Transverse colon (tissue), 4 donors: ENCODE results near the gene ZNF423. TPM values are rescaled to one million over a fixed set of nuclear protein-coding genes. Genes with fewer than 3 reads are reported as not detected.

ENCODE experiments used
- DNase-seq: peaks from one replicate; pipeline ENCODE4 v3.0.0-alpha.2; 2019
- H3K27ac ChIP-seq, 4 donors: fragments of 200-600 bp; sonication (generic); 2 replicates each; pipeline ENCODE4 v1.5.1; 2016 to 2018; ENCODE audit warnings: inconsistent platforms in 4 of 4
- H3K27me3 ChIP-seq: fragments of 200-600 bp; sonication (generic); 2 replicates; pipeline ENCODE4 v1.5.1; 2017; ENCODE audit warnings: inconsistent platforms
- H3K36me3 ChIP-seq, 4 donors: fragments of 200-600 bp; sonication (generic); 2 replicates each; pipeline ENCODE4 v1.5.1; 2017 to 2019; ENCODE audit warnings: inconsistent platforms in 4 of 4
- H3K4me1 ChIP-seq, 4 donors: fragments of 200-600 bp; sonication (generic); 2 replicates each; pipeline ENCODE4 v1.5.1; 2017 to 2020; ENCODE audit warnings: inconsistent platforms in 4 of 4
- H3K4me3 ChIP-seq, 4 donors: fragments of 200-600 bp; sonication (generic); 1 replicate in 1 of 4; 2 replicates in 3 of 4; pipeline versions ENCODE4 v1.5.1 to v1.6.1; 2017 to 2019; ENCODE audit warnings: inconsistent platforms in 4 of 4
- H3K9me3 ChIP-seq, 2 donors: fragments of 200-600 bp; sonication (generic); 2 replicates each; pipeline ENCODE4 v1.5.1; 2017 to 2019; ENCODE audit warnings: inconsistent platforms in 2 of 2
- EP300 ChIP-seq: sonication (generic); formaldehyde crosslinking; IDR thresholded peaks from one replicate; pipeline ENCODE4 v1.6.1; 2017; ENCODE audit warnings: antibody characterized with exemption, low read depth
- POLR2A ChIP-seq: fragments of 450-650 bp; IDR thresholded peaks from one replicate; pipeline ENCODE4 v1.6.1; 2016; ENCODE audit warnings: antibody characterized with exemption, mild to moderate bottlenecking, moderate library complexity
- POLR2AphosphoS5 ChIP-seq, 3 donors: sonication (generic); formaldehyde crosslinking; IDR thresholded peaks; one replicate each; pipeline ENCODE4 v1.6.1; 2016; ENCODE audit warnings: antibody characterized with exemption in 3 of 3
- WGBS, 2 donors: methylation state at CpG; one replicate each; pipeline ENCODE4 v1.1.5; 2018; ENCODE audit warnings: low coverage in 1 of 2; 5-methylcytosine and 5-hydroxymethylcytosine counted together
- in situ Hi-C, 4 donors: fragments of 200-750 bp; cut with MboI; loops; one replicate each; pipeline versions ENCODE4 v1.15.0 to v1.15.1; 2017; ENCODE audit warnings: low sequenced_read_pairs in 3 of 4, low pct_ligation_motif_present in 1 of 4, low pct_unique_long_range_greater_than_20kb in 1 of 4
- intact Hi-C: fragments of 100-400 bp; cut with DNase I; formaldehyde crosslinking; loops from one replicate; pipeline ENCODE4 v1.15.1; 2023; ENCODE audit warnings: low total_unique reads
- total RNA-seq, 4 donors: library from RNA; depleted of rRNA; stranded (reverse); fragments of >200 nt; gene quantifications; one replicate each; pipeline ENCODE4 v1.1.0, GENCODE V29; 2016
- TF ChIP-seq, protein P1 (sequence below), 5 experiments: fragments of 200-600 bp in 3 of 5; fragments of 450-650 bp in 2 of 5; sonication (generic) in 3 of 5; IDR thresholded peaks; 1 replicate in 2 of 5; 2 replicates in 3 of 5; pipeline ENCODE4 v1.5.1; 2016 to 2017; ENCODE audit warnings: antibody characterized with exemption in 5 of 5, inconsistent platforms in 3 of 5, mild to moderate bottlenecking in 2 of 5, moderate library complexity in 1 of 5

ZNF423 gene
- total RNA-seq, 4 donors from 2014 or later = 4.9 to 13.1 (median 7.2) TPM

DNA sequence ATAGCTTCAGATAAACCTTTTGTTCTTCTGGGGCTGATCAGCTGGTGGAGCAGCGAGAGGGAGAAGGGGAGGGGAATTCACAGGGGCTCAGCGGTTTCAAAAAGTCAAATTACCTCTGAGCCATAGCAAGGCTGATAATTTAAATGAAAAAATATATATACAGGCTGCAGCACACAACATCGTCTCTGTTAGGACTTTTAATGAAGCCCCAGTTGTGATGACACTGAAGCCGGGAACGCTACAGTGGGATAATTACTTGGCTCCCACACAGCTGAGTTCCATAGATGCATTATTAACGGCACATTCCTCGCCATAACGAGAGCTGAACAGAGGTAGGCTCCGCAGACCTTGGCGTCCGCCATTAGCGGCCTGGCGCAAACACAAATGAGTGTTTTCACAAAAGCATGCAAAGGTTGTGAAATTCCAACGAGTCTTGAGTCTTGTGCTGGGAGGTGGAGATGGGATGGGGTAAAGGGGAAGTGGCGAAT, 266.3 kb downstream of the ZNF423 start:
- H3K4me1 ChIP-seq = no peaks in the 10 kb centered on the region
- in situ Hi-C loops (loop anchor here in 1 of 4 donors (25.0 kb wide), 1 partner anchor 177 kb away; no protein-coding TSS in a partner anchor), intact Hi-C loops (no loop called here)
- no peaks in the 10 kb centered on the region for H3K9me3 ChIP-seq
- 82 to 83% methylated on average over 5 to 15 of the region's 15 CpGs for WGBS, 2 donors
- H3K4me3 ChIP-seq = no peak overlapping the region
- no peak for TF ChIP-seq POLR2AphosphoS5 (IDR thresholded peaks at IDR 0.05)
- TF ChIP-seq POLR2A = no peak
- TF ChIP-seq, protein P1, sequence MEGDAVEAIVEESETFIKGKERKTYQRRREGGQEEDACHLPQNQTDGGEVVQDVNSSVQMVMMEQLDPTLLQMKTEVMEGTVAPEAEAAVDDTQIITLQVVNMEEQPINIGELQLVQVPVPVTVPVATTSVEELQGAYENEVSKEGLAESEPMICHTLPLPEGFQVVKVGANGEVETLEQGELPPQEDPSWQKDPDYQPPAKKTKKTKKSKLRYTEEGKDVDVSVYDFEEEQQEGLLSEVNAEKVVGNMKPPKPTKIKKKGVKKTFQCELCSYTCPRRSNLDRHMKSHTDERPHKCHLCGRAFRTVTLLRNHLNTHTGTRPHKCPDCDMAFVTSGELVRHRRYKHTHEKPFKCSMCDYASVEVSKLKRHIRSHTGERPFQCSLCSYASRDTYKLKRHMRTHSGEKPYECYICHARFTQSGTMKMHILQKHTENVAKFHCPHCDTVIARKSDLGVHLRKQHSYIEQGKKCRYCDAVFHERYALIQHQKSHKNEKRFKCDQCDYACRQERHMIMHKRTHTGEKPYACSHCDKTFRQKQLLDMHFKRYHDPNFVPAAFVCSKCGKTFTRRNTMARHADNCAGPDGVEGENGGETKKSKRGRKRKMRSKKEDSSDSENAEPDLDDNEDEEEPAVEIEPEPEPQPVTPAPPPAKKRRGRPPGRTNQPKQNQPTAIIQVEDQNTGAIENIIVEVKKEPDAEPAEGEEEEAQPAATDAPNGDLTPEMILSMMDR (IDR thresholded peaks at IDR 0.05) = no peak
- no peak for TF ChIP-seq EP300
- no peaks in the 10 kb centered on the region for H3K27me3 ChIP-seq
- no peak for DNase-seq
- H3K27ac ChIP-seq = no peak overlapping the region
- H3K36me3 ChIP-seq = no peaks in the 10 kb centered on the region

DNA sequence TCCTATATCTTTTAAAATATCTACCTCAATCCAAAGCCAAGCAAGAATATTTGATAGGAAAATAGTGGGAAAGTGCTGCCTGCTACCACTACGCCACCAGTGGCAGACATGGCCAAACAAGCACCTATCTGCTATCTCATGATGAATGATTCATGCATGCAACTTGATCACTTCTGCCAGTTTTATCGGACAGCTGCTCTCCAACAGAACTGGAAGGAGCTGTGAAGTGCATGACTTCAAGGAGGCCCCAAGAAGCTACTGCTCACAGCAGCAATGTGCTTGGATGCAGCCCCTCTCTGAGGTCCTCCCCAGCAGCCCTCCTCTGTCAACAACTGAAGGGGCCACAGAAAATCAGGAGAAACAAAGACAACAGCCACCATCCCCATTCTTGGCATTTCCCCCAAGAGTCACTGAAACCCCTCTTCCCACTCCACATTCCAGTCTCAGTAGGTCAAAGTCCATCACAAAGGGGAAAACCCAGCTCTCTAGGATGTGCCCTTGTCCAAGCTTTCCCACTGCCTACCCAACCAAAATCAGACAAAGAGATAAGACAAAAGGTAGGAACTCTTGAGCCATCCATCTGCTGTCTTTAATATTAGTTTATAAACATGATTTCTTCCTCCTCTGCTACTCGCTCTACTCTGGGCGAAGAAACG, 267.1 kb downstream of the ZNF423 start:
- in situ Hi-C loops = loop anchor here in 1 of 4 donors (25.0 kb wide), 1 partner anchor 177 kb away; no protein-coding TSS in a partner anchor
- Histone ChIP-seq H3K27me3 (no peaks in the 10 kb centered on the region), H3K27ac (no peak overlapping the region), H3K36me3 (no peaks in the 10 kb centered on the region), H3K4me1 (no peaks in the 10 kb centered on the region), H3K4me3 (no peak overlapping the region), H3K9me3 (no peaks in the 10 kb centered on the region)
- intact Hi-C loops = no loop called here
- 86 to 96% methylated on average over 4 to 5 of the region's 5 CpGs for WGBS, 2 donors
- no peak for DNase-seq
- TF ChIP-seq EP300 (no peak), POLR2A (no peak), POLR2AphosphoS5 (IDR thresholded peaks at IDR 0.05) (no peak)
- TF ChIP-seq, protein P1 (IDR thresholded peaks at IDR 0.05) = no peak

DNA sequence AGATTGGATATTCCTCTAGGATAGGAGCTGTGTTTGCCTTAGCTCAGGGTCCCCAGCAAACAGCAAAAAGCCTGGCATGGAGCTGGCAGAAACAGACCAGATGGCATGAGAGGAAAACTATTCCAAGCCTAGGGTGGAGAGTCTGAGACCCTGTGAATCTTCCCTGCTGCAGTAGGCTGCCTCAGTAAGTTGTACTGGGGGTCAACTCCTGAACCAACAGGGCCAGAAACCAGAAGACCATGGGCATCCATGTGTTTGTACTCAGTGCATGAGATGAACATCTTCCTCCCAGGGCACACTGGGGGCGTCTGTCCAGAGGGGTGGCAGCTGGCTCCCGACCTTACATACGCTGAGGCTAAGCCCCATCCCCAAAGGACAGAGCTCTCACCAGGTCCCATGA, 267.9 kb downstream of the ZNF423 start:
- TF ChIP-seq POLR2A (no peak), EP300 (no peak), POLR2AphosphoS5 (IDR thresholded peaks at IDR 0.05) (no peak)
- TF ChIP-seq, protein P1 (IDR thresholded peaks at IDR 0.05) = no peak
- 94% methylated on average over 3 of the region's 3 CpGs; no CpG with 5 or more reads in 1 of the 2 donors for WGBS, 2 donors

DNA sequence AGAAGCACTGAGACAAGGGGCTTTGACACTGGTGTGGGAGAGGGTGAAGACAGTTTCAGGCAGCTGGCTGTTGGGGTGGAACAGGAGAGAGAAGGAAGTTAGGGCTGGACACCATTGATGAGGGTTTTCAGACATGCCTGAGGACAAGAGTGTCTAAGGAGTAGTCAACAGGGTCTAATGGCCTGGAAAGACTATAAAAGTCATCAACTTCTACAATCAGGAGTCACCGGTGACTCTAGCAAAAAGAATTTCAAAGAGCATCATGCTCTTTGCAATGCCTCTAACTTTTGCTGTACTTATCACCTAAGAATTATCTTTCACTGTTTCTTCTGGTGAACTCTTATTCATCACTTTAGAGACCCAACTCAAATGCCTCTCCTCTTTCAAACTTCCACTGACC, 268.4 kb downstream of the ZNF423 start:
- intact Hi-C loops = no loop called here
- H3K4me1 ChIP-seq = no peaks in the 10 kb centered on the region
- no peaks in the 10 kb centered on the region for H3K9me3 ChIP-seq
- H3K27ac ChIP-seq = no peak overlapping the region
- no peaks in the 10 kb centered on the region for H3K27me3 ChIP-seq
- no peak for TF ChIP-seq POLR2AphosphoS5 (IDR thresholded peaks at IDR 0.05)
- TF ChIP-seq, protein P1 (IDR thresholded peaks at IDR 0.05) = no peak
- no peak for TF ChIP-seq POLR2A
- TF ChIP-seq EP300 = no peak
- no peak overlapping the region for H3K4me3 ChIP-seq
- in situ Hi-C loops = loop anchor here in 1 of 4 donors (25.0 kb wide), 1 partner anchor 175 kb away; no protein-coding TSS in a partner anchor
- DNase-seq = no peak
- 91% methylated on average over 1 of the region's 1 CpG; no CpG with 5 or more reads in 1 of the 2 donors for WGBS, 2 donors
- H3K36me3 ChIP-seq = no peaks in the 10 kb centered on the region

More for the DNA sequence above, 267.9 kb downstream of the ZNF423 start:
- no peak overlapping the region for H3K27ac ChIP-seq
- no peak for DNase-seq
- H3K27me3 ChIP-seq = no peaks in the 10 kb centered on the region
- in situ Hi-C loops = loop anchor here in 1 of 4 donors (25.0 kb wide), 1 partner anchor 176 kb away; no protein-coding TSS in a partner anchor
- H3K4me3 ChIP-seq = no peak overlapping the region
- intact Hi-C loops = no loop called here
- no peaks in the 10 kb centered on the region for H3K9me3 ChIP-seq
- H3K36me3 ChIP-seq = no peaks in the 10 kb centered on the region
- no peaks in the 10 kb centered on the region for H3K4me1 ChIP-seq
